ENCODE data around the gene RPTOR.

- TF ChIP-seq CTCF (optimal IDR thresholded peaks at IDR 0.05 in 1 of 3, IDR thresholded peaks at IDR 0.05 in 1 of 3, conservative IDR thresholded peaks at IDR 0.05 in 1 of 3; ENCODE audit: extremely low read depth in 1 of 3, insufficient read depth in 2 of 3, low read length in 3 of 3) (no peak), EZH2 (IDR thresholded peaks at IDR 0.05; ENCODE audit: low read length) (no peak)
These were observed 437.3 kb downstream of the RPTOR start for GRCh38 chr17:80981929-80982425.

Measured in keratinocyte (primary cell).